GM23338 (cell line): ENCODE measurements around the gene WSCD2. TPM values are rescaled to one million over a fixed set of nuclear protein-coding genes. Genes with fewer than 3 reads are reported as not detected.

Source experiments
- ATAC-seq: fragments of 200-7000 bp; cut with Tn5 transposase; 3 replicates; pipeline ENCODE4 v1.9.1; 2020
- DNase-seq: peaks from one replicate; pipeline ENCODE4 v3.0.0-alpha.2; 2015; ENCODE audit warnings: low spot score
- H2AFZ ChIP-seq: fragments of 200-600 bp; sonication (generic); 2 replicates; pipeline ENCODE4 v1.8.0; 2016; ENCODE audit warnings: antibody characterized with exemption, mild to moderate bottlenecking, moderate library complexity
- H3F3A ChIP-seq: fragments of 200-600 bp; sonication (generic); replicated peaks from 2 replicates; pipeline ENCODE4 v1.8.0; 2017; ENCODE audit warnings: antibody characterized with exemption, mixed run types, low read depth
- H3K27ac ChIP-seq: fragments of 200-600 bp; sonication (generic); 2 replicates; pipeline ENCODE4 v1.6.1; 2016; ENCODE audit warnings: low read depth
- H3K27me3 ChIP-seq: fragments of 200-600 bp; sonication (generic); 2 replicates; pipeline ENCODE4 v1.8.0; 2016; ENCODE audit warnings: mild to moderate bottlenecking, mixed run types, moderate library complexity; ENCODE audit not compliant: insufficient read depth
- H3K36me3 ChIP-seq: fragments of 200-600 bp; sonication (generic); 2 replicates; pipeline ENCODE4 v1.8.0; 2016; ENCODE audit warnings: mild to moderate bottlenecking; ENCODE audit not compliant: insufficient read depth
- H3K4me1 ChIP-seq: fragments of 200-600 bp; sonication (generic); 2 replicates; pipeline ENCODE4 v1.8.0; 2016; ENCODE audit warnings: mild to moderate bottlenecking, moderate library complexity; ENCODE audit not compliant: insufficient read depth
- H3K4me2 ChIP-seq: fragments of 200-600 bp; sonication (generic); 2 replicates; pipeline ENCODE4 v1.7.1; 2017; ENCODE audit warnings: mixed run types
- H3K4me3 ChIP-seq: fragments of 200-600 bp; sonication (generic); 2 replicates; pipeline ENCODE4 v1.6.1; 2016; ENCODE audit warnings: mixed run types
- H3K79me2 ChIP-seq: fragments of 200-600 bp; sonication (generic); replicated peaks from 2 replicates; pipeline ENCODE4 v1.8.0; 2017; ENCODE audit warnings: mild to moderate bottlenecking; ENCODE audit not compliant: insufficient read depth
- H3K9me2 ChIP-seq: fragments of 200-600 bp; sonication (generic); 2 replicates; pipeline ENCODE4 v1.8.0; 2017; ENCODE audit not compliant: insufficient read depth
- H4K20me1 ChIP-seq: fragments of 200-600 bp; sonication (generic); replicated peaks from 2 replicates; pipeline ENCODE4 v1.8.0; 2017; ENCODE audit warnings: mild to moderate bottlenecking; ENCODE audit not compliant: insufficient read depth
- H3K27ac Mint-ChIP-seq: 2 replicates; pipeline ENCODE4 v1.8.0; 2020; ENCODE audit warnings: inconsistent platforms, mild to moderate bottlenecking, moderate library complexity, mixed read lengths
- H3K27me3 Mint-ChIP-seq: 3 replicates; pipeline ENCODE4 v1.8.0; 2022; ENCODE audit warnings: low read depth, mild to moderate bottlenecking, moderate library complexity, mixed read lengths, inconsistent platforms; ENCODE audit not compliant: insufficient read depth, poor library complexity
- H3K36me3 Mint-ChIP-seq: 3 replicates; pipeline ENCODE4 v1.8.0; 2021; ENCODE audit warnings: low read depth, mild to moderate bottlenecking, inconsistent platforms, moderate library complexity, mixed read lengths
- H3K4me1 Mint-ChIP-seq: 3 replicates; pipeline ENCODE4 v1.8.0; 2020; ENCODE audit warnings: mild to moderate bottlenecking, inconsistent platforms, mixed read lengths
- H3K4me3 Mint-ChIP-seq: 3 replicates; pipeline ENCODE4 v1.8.0; 2021; ENCODE audit warnings: moderate library complexity, mild to moderate bottlenecking, inconsistent platforms, mixed read lengths
- H3K9me3 Mint-ChIP-seq: 3 replicates; pipeline ENCODE4 v1.8.0; 2020; ENCODE audit warnings: moderate library complexity, mild to moderate bottlenecking, inconsistent platforms, mixed read lengths
- CREB1 ChIP-seq: fragments of 250-450 bp; sonication (Bioruptor Pico); IDR thresholded peaks from 2 replicates; pipeline ENCODE4 v1.5.0; 2020; ENCODE audit warnings: low read depth, mild to moderate bottlenecking, moderate library complexity
- CTCF ChIP-seq, 2 experiments: fragments of 200-600 bp in 1 of 2; sonication (generic) in 1 of 2; conservative IDR thresholded peaks; 2 replicates each; pipeline versions ENCODE4 v1.5.1 to v1.6.1; 2016 to 2017; ENCODE audit warnings: antibody characterized with exemption in 2 of 2, low read depth in 2 of 2, mild to moderate bottlenecking in 2 of 2, moderate library complexity in 1 of 2
- ETS1 ChIP-seq: IDR thresholded peaks from 2 replicates; pipeline ENCODE4 v1.6.1; 2016; ENCODE audit warnings: antibody characterized with exemption
- EZH2 ChIP-seq: fragments of 200-600 bp; sonication (generic); IDR thresholded peaks from one replicate; pipeline ENCODE4 v1.8.0; 2017; ENCODE audit warnings: antibody characterized with exemption, mild to moderate bottlenecking, low read depth; ENCODE audit not compliant: unreplicated experiment
- EZH2phosphoT487 ChIP-seq: fragments of 200-600 bp; sonication (generic); IDR thresholded peaks from one replicate; pipeline ENCODE4 v1.8.1; 2018; ENCODE audit warnings: antibody characterized with exemption; ENCODE audit not compliant: unreplicated experiment
- JUNB ChIP-seq: IDR thresholded peaks from one replicate; pipeline ENCODE4 v1.6.1; 2016; ENCODE audit warnings: antibody characterized with exemption; ENCODE audit not compliant: unreplicated experiment
- NANOG ChIP-seq: IDR thresholded peaks from 2 replicates; pipeline ENCODE4 v1.6.1; 2016; ENCODE audit warnings: antibody characterized with exemption, borderline replicate concordance
- POLR2AphosphoS5 ChIP-seq: IDR thresholded peaks from 2 replicates; pipeline ENCODE4 v1.6.1; 2016; ENCODE audit warnings: antibody characterized with exemption, low read depth
- REST ChIP-seq: IDR thresholded peaks from one replicate; pipeline ENCODE4 v1.6.1; 2018; ENCODE audit warnings: antibody characterized with exemption; ENCODE audit not compliant: unreplicated experiment
- STAT1 ChIP-seq: IDR thresholded peaks from one replicate; pipeline ENCODE4 v1.6.1; 2016; ENCODE audit warnings: antibody characterized with exemption; ENCODE audit not compliant: unreplicated experiment
- ZNF114 ChIP-seq: fragments of 250-450 bp; sonication (Bioruptor Pico); IDR thresholded peaks from 2 replicates; pipeline ENCODE4 v1.5.0; 2020; ENCODE audit warnings: mild to moderate bottlenecking, moderate library complexity
- ZNF331 ChIP-seq: fragments of 250-450 bp; sonication (Bioruptor Pico); IDR thresholded peaks from 2 replicates; pipeline ENCODE4 v1.5.0; 2020; ENCODE audit warnings: low read depth, mild to moderate bottlenecking, moderate library complexity
- ZNF462 ChIP-seq: fragments of 250-450 bp; sonication (Bioruptor Pico); IDR thresholded peaks from 2 replicates; pipeline ENCODE4 v1.5.0; 2020; ENCODE audit warnings: mild to moderate bottlenecking, moderate library complexity
- polyA plus RNA-seq: library from polyadenylated mRNA; unstranded; fragments of >200 nt; fragmentation: Nextera tagmentation; extraction: Ambion mirVana; gene quantifications from 2 replicates; pipeline ENCODE4 v1.2.1, GENCODE V29; 2016
- total RNA-seq: library from RNA; depleted of rRNA; stranded (reverse); fragments of >200 nt; shearing (Covaris generic); gene quantifications from 2 replicates; pipeline ENCODE4 v1.2.3, GENCODE V29; 2014

Gene WSCD2
- total and polyA plus RNA-seq, 2 experiments from 2014 or later: 0.66 to 3.1 TPM

GRCh38 chr12:108110844-108111243 is 18.2 kb upstream of the WSCD2 start:
- Histone ChIP-seq H4K20me1 (no peaks in the 10 kb centered on the region), H3K27me3 (no peaks in the 10 kb centered on the region), H3K36me3 (no peaks in the 10 kb centered on the region), H3K4me3 (no peak overlapping the region), H3K4me2 (no peak overlapping the region), H3F3A (no peaks in the 10 kb centered on the region; the same call in 1 of the 2 replicates), H2AFZ (no peak overlapping the region), H3K79me2 (no peaks in the 10 kb centered on the region), H3K9me2 (no peaks in the 10 kb centered on the region), H3K27ac (no peak overlapping the region), H3K4me1 (peaks cover 23% of the 10 kb centered on the region)
- Mint-ChIP-seq H3K4me3 (no peak overlapping the region), H3K27ac (no peak overlapping the region), H3K4me1 (peaks cover 31% of the 10 kb centered on the region), H3K36me3 (no peaks in the 10 kb centered on the region), H3K9me3 (no peaks in the 10 kb centered on the region), H3K27me3 (peaks cover 2% of the 10 kb centered on the region)
- TF ChIP-seq ZNF114 (CRISPR knock-in tag) (no peak), STAT1 (no peak), EZH2phosphoT487 (no peak), ETS1 (no peak), NANOG (no peak), POLR2AphosphoS5 (no peak), CREB1 (CRISPR knock-in tag) (no peak), EZH2 (no peak), REST (no peak), CTCF (conservative IDR thresholded peaks at IDR 0.05; ENCODE audit: low read depth in 2 of 2) (no peak), ZNF462 (CRISPR knock-in tag) (no peak), ZNF331 (CRISPR knock-in tag) (no peak), JUNB (no peak)
- DNase-seq (no peak), ATAC-seq (no peak)
